ENCODE results near the gene ZNF334.

The ZNF334 gene

GRCh38 chr20:46512943-46513844 lies at the start of gene ZNF334:
Gene ZNF334 (minus strand): TSS chr20:46513559. CDS start chr20:46512102, 1,457 bp downstream.
- peak; percentile 88 for DNase-seq

DNA sequence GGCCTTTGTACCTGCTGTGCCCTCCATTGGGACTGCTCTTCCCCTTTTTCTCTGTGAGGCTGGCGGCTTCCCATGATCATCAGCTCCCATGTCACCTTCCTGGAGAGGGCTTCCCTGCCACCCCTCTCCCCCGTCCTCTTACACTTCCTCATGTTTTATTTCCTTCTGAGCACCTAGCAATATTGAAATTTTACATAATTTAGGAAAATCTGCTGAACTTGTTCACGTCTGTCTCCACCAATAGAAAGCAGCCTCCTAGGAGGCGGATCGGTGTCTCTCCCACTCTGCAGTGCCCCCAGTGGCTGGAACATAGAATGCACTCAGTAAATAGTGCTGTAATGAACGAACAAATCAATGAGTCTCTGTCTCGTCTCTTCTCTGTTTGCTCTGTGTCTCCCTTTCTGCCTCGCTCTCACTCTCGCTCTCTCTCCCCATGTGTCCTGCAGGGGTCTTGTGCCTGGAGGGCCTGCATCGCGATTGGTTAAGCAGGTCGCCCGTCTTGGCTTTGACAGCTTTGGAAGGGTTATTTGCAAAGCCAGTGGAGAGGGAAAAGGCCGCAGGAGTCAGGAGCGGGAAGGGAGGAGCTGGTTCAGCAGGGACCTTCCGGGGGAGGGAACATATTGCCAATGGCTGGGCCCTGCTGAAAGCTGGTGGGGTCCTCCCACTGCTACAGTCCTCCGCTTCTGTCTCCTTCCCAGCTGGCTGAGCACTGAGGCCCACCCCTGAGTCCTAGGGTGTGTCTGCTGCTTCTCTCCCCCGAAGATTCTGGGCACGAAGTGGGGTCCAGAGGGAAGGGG lies 49.2 kb upstream of the ZNF334 start:
- peak; percentile 75 for DNase-seq

GRCh38 chr20:46562009-46562372 lies 48.6 kb upstream of the ZNF334 start:
- DNase-seq: no peak

- DNase-seq: peak; percentile 10
These were observed 46.5 kb upstream of the ZNF334 start for GRCh38 chr20:46559685-46560440.

DNA sequence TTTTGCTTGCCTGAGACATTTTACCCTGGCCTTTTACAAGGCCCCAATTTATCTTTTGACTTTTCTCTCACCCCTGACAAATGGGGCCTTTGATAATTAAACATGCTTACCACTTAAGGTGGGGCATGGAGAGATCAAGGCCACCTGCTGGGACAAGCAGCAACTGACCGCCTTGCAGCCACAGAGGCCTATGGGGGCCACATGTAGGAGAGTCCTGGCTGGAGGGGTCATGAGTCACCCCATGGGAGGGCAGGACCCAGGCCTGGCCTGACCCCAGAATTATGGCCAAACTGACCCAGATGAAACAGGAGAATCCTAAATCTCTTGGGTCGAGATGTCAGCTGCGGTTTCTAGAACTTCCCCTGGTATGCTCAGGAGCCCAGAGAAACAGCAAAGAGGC lies 45.6 kb upstream of the ZNF334 start:
- no peak for DNase-seq

- DNase-seq: no peak
These were observed 45.2 kb upstream of the ZNF334 start for GRCh38 chr20:46558511-46558959.

DNA sequence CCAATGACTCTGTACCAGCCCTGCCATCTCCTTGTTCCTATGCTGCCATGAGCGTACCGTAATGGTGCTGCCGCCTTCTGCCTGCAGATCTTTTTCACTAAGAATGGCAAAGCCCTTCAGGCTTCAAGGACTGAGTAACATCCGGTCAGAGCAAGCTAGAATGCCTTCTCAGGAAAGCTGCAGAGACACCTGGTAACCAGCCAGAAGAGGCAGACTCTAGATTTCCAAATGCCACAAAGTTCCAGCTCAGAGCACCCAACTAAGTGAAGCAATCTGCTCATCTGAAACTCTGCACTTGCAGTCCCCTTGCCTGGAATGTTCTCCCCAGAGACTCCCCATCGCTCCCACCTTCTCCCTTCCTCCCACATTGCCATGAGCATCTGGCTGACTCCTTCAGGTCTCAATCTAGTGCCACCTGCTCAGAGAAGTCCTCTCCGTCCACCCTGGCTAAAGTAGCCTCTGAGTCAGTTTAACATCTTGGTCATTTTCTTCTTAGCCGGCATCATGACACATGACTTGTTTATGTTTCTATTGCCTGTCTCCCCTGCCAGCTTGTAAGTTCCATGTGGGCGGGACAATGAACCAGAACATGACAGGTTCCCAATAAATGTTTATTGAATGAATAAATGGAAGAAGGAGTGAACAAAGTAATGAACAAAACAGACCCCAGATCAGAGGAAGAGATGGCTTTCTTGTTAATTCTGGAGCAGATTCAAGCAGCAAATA lies 44.0 kb upstream of the ZNF334 start:
- DNase-seq: no peak

DNA sequence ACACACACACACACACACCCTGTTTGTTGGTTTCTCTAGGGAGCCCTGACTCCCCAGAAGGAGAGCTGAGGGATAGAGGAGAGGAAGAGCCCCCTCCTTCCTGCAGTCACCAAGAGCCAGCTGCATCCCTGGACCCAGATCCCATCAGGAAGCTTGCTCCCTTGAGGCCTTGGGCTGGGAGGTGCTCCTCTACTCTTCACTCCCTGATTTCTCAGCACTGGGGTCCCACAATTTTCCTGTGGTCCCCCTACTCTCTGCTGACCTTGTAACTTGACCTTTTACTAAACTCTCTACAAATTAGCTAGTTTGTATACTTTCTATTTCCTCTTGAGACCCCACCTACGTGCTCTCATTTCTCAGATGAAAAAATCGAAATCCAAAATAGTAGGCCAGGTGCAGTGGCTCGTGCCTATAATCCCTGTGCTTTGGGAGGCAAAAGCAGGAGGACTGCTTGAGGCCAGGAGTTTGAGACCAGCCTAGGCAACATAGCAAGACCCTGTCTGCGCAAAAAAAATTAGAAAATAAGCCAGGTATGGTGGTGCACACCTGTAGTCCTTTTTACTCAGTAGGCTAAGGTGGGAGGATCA lies 42.1 kb upstream of the ZNF334 start:
- DNase-seq: no peak

DNA sequence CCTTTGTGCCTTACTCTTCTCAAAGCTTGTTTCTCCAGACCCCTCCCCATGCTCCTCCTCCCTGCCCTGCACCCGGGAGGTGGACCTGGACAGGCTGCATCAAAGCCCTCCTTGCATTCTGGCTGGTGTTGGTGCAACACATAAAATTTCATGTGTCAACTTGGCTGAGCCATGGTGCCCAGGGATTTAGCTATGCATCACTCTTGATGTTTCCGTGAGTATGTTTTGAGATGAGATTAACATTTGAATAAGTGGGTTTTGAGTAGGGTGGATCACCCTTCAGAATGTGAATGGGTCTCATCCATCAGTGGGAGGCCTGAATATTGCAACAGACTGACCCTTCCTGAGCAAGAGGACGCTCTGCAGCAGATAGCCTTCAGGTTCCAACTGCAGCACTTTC lies 41.5 kb upstream of the ZNF334 start:
- no peak for DNase-seq

- DNase-seq: no peak
These were observed 40.6 kb upstream of the ZNF334 start for GRCh38 chr20:46553926-46554325.

DNA sequence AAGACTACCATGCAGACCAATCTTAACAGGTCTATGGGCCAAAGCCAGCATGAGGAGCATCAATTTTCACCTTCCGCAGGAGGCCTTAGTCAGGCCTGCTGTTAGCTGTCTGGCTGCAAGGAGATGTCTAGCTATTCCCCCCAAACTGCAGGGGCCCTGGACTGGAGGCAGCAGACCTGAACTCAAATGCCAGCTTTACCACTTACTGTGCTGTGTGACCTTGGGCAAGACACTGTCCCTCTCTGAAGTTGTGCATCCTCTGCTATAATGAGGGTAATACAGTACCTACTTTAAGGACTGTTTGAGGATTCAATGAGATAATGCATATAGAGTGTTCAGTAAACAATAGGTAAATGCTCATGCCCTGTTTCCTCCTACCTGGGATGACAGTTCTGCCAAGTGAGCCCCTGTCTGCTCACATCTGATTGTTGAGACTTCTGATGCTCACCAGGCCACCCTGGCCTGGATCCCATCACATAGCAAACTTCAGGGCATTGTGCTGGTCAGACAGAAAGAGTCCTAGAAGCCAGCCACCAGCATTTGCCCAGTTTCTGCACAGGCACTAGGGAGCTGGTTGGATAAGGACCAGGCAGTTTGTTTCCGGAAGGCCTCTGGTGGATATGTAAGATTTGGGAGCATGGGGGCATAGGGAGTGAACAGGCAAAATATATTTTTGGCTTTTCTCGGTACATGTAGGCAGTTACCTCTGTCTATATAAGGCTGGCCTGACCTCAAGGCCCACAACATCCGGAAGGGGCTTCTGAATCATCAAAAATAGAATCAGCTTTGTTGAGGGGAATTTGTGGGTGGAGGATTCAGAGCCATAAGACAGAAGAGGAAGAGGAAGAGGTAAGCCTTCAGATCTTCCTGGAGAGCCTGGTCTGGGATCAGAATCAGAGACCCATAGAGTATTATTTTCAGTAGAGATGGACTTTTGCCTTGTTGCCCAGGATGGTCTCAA lies 39.4 kb upstream of the ZNF334 start:
- no peak for DNase-seq

- DNase-seq: no peak
These were observed 38.4 kb upstream of the ZNF334 start for GRCh38 chr20:46551522-46552381.

DNA sequence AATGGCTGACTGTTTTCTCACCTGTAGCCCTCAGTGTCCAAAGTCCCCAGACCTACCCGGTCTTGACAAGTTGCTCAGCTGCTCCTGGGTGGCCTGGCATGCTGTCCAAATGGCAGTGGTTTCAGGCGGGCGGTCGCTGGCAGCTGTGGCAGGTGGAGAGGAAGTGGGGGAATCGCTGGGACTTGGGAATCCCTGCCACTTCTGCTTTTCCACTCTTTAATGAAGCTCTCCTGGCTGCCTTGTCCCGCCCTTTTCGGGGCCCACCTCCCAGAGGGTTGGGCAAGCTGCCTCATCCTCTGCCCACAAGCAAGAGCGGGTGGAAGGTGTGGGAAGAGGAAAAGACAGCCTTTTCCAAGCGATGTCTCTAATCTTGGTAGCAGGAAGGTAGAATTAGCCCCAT lies 37.1 kb upstream of the ZNF334 start, which contains the start of gene OCSTAMP:
Gene OCSTAMP (minus strand): TSS at position 194 of the 400 bp plus-strand sequence. CDS start 94 bp downstream, at position 100.
- no peak for DNase-seq

DNA sequence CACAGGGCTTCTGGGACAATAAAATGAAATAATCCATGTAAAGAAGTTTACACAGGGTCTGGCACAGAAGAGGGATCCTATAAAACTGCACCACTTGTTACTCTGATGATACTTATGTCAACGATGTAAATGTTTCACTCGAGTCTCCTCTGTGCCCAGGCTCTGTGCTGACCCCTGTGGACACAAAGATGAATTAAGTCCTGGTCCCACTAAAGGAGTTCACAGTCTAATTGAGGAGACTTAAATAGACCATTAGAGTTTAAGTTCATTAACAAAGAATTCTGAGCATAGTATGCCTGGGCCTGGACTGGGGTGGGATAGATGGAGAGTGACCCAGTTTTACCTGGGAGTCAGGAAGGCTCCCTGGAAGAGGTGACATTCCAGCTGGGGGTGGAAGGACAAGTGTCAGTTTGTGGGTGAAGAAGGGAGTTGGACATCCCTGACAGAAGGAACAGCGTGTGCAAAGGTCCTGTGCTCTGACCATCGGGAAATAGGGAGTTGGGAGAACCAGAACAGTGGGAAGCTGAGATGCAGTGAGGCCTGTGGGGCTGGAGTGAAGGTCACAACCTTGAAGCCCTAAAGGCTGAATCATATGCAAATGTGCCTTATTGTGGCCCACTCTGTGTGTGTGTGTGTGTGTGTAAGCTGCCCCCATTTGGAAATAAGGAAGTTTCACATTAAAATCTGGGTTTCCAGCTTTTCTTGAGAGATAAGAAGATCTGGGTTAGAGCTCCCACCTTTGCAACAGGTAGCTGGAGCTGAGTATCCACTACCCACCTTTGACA lies 36.0 kb upstream of the ZNF334 start:
- no peak for DNase-seq

DNA sequence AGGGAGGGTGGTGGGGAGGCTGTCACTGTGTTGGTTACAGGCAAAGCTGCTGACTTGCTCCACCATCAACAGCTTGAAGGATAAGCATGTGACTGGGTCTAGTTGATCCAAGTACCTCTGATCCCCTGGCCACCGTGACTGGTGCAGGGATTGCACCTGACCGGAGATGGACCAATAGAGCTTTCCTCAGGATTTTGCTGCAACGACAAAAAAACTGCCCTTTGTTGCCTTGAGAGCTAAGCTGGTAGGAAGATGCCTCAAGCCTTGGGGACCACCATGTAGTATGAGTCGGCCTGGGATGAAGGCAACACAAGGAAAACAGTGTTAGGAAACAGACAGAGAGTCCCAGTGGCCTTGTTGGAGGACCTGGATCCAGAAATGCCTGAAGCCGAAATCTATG lies 35.3 kb upstream of the ZNF334 start:
- DNase-seq: no peak

- no peak for DNase-seq
These were observed 34.6 kb upstream of the ZNF334 start for GRCh38 chr20:46547995-46548394.

GRCh38 chr20:46546936-46547335 lies 33.6 kb upstream of the ZNF334 start:
- DNase-seq: no peak

DNA sequence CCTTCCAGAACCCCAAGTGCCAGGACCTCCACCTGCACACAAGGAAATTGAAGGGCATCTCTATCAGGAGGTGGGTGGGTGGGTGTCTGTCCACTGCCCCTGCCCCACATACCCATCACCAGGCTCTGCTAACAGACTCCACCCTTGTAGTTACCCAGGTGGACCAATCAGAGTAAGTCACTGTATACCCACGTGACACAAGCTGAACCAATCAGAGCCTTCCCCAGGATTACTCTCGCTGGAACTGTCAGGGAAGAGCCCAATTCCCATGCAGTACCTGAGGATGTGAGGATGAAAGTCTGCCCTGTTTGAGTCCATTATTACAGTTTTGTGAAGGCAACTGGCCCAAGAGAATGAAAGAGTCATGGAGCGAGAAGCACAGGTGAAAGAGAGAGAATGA lies 32.9 kb upstream of the ZNF334 start:
- DNase-seq: no peak

GRCh38 chr20:46545827-46546138 lies 32.4 kb upstream of the ZNF334 start:
- no peak for DNase-seq

Data from NCI-H1105 treated with DMSO at 0.1 percent for 48 hours (cell line).